Measurements from ENCODE around the gene LEKR1.

GRCh38 chr3:156843071-156843808 lies 17.1 kb downstream of the LEKR1 start:
- TF ChIP-seq CTCF (IDR thresholded peaks at IDR 0.05; ENCODE audit: borderline replicate concordance, extremely low read depth, low read length, poor library complexity, severe bottlenecking), result no peak
- no peak for TF ChIP-seq EZH2 (IDR thresholded peaks at IDR 0.05; ENCODE audit: borderline replicate concordance, low read depth, low read length, severe bottlenecking)

All from DND-41 (cell line).